Kidney epithelial cell (primary cell): ENCODE measurements around the gene CMSS1. TPM values are rescaled to one million over a fixed set of nuclear protein-coding genes. Genes with fewer than 3 reads are reported as not detected.

Source experiments
- DNase-seq: peaks from one replicate; pipeline ENCODE4 v3.0.0-alpha.2; 2010; ENCODE audit warnings: low read depth
- H3K27me3 ChIP-seq: 2 replicates; pipeline ENCODE4 v1.6.0; 2011; ENCODE audit warnings: low read length; ENCODE audit not compliant: control insufficient read depth, insufficient read depth
- H3K36me3 ChIP-seq: 2 replicates; pipeline ENCODE4 v1.5.1; 2011; ENCODE audit warnings: low read length; ENCODE audit not compliant: control insufficient read depth, insufficient read depth
- H3K4me3 ChIP-seq: 2 replicates; pipeline ENCODE4 v1.5.1; 2011; ENCODE audit warnings: low read depth, mild to moderate bottlenecking, control low read depth, low read length
- CTCF ChIP-seq: IDR thresholded peaks from 2 replicates; pipeline ENCODE4 v1.5.1; 2011; ENCODE audit warnings: mild to moderate bottlenecking, moderate library complexity, low read length, control low read depth, inconsistent platforms; ENCODE audit not compliant: insufficient read depth, poor library complexity, severe bottlenecking
- total RNA-seq: library from RNA; depleted of rRNA; stranded (reverse); fragments of >200 nt; gene quantifications from 2 replicates; pipeline ENCODE4 v1.2.3, GENCODE V29; 2015

The CMSS1 gene
- total RNA-seq, 1 donor from 2014 or later = 36.9 TPM

- no peaks in the 10 kb centered on the region for H3K36me3 ChIP-seq
- DNase-seq = no peak
- H3K27me3 ChIP-seq = no peaks in the 10 kb centered on the region
- H3K4me3 ChIP-seq = no peak overlapping the region
- TF ChIP-seq CTCF = no peak
Observed at GRCh38 chr3:99933971-99934750, 116.5 kb downstream of the CMSS1 start.

GRCh38 chr3:99934975-99935797 lies 117.5 kb downstream of the CMSS1 start:
- no peak for TF ChIP-seq CTCF
- no peak for DNase-seq
- Histone ChIP-seq H3K27me3 (no peaks in the 10 kb centered on the region), H3K4me3 (no peak overlapping the region), H3K36me3 (no peaks in the 10 kb centered on the region)

- Histone ChIP-seq H3K36me3 (no peaks in the 10 kb centered on the region), H3K27me3 (no peaks in the 10 kb centered on the region), H3K4me3 (no peak overlapping the region)
- no peak for DNase-seq
- no peak for TF ChIP-seq CTCF
Observed at GRCh38 chr3:99938270-99938911, 120.7 kb downstream of the CMSS1 start.

- H3K27me3 ChIP-seq = no peaks in the 10 kb centered on the region
- no peaks in the 10 kb centered on the region for H3K36me3 ChIP-seq
- no peak overlapping the region for H3K4me3 ChIP-seq
- DNase-seq = no peak
- TF ChIP-seq CTCF = no peak
Observed at GRCh38 chr3:99939876-99940275, 122.2 kb downstream of the CMSS1 start.

- TF ChIP-seq CTCF = no peak
- no peak overlapping the region for H3K4me3 ChIP-seq
- H3K36me3 ChIP-seq = no peaks in the 10 kb centered on the region
- no peaks in the 10 kb centered on the region for H3K27me3 ChIP-seq
- DNase-seq = no peak
Observed at GRCh38 chr3:99940350-99940749, 122.7 kb downstream of the CMSS1 start.
